Stimulated activated naive CD8-positive, alpha-beta T cell treated with anti-CD3 and anti-CD28 coated beads, Interleukin-15, Interleukin-2, amounts not matched to agents 100 ng/mL and 50 ng/mL, for 24 hours (primary cell): Measurements from ENCODE around the gene PSME2.

Experiments used
- H3K27ac Mint-ChIP-seq: one replicate; pipeline ENCODE4 v1.8.0; 2021; ENCODE audit warnings: mild to moderate bottlenecking, mixed read lengths
- H3K27me3 Mint-ChIP-seq: one replicate; pipeline ENCODE4 v1.8.0; 2021; ENCODE audit warnings: mixed read lengths
- H3K36me3 Mint-ChIP-seq: one replicate; pipeline ENCODE4 v1.8.0; 2021; ENCODE audit warnings: low read depth, mixed read lengths
- H3K4me1 Mint-ChIP-seq: one replicate; pipeline ENCODE4 v1.8.0; 2021; ENCODE audit warnings: low read depth, mixed read lengths
- H3K4me3 Mint-ChIP-seq: one replicate; pipeline ENCODE4 v1.8.0; 2021; ENCODE audit warnings: mild to moderate bottlenecking, mixed read lengths
- H3K9me3 Mint-ChIP-seq: one replicate; pipeline ENCODE4 v1.8.0; 2021; ENCODE audit warnings: mixed read lengths

The PSME2 gene

GRCh38 chr14:24150567-24150966 lies 4.2 kb upstream of the PSME2 start:
- no peaks in the 10 kb centered on the region for H3K27me3 Mint-ChIP-seq
- peaks cover 55% of the 10 kb centered on the region for H3K36me3 Mint-ChIP-seq
- H3K4me1 Mint-ChIP-seq = peaks cover 34% of the 10 kb centered on the region
- H3K4me3 Mint-ChIP-seq = no peak overlapping the region
- H3K9me3 Mint-ChIP-seq = no peaks in the 10 kb centered on the region
- H3K27ac Mint-ChIP-seq = no peak overlapping the region

GRCh38 chr14:24150061-24150460 lies 3.7 kb upstream of the PSME2 start:
- no peak overlapping the region for H3K4me3 Mint-ChIP-seq
- H3K27me3 Mint-ChIP-seq = no peaks in the 10 kb centered on the region
- H3K36me3 Mint-ChIP-seq = peaks cover 57% of the 10 kb centered on the region
- no peaks in the 10 kb centered on the region for H3K9me3 Mint-ChIP-seq
- peaks cover 39% of the 10 kb centered on the region for H3K4me1 Mint-ChIP-seq
- no peak overlapping the region for H3K27ac Mint-ChIP-seq

GRCh38 chr14:24149302-24149969 lies 3.0 kb upstream of the PSME2 start:
- peak overlapping the region; percentile 4 for H3K27ac Mint-ChIP-seq
- H3K4me1 Mint-ChIP-seq = peaks cover 45% of the 10 kb centered on the region
- no peaks in the 10 kb centered on the region for H3K9me3 Mint-ChIP-seq
- peak overlapping the region; percentile 99 for H3K4me3 Mint-ChIP-seq
- peaks cover 58% of the 10 kb centered on the region for H3K36me3 Mint-ChIP-seq
- no peaks in the 10 kb centered on the region for H3K27me3 Mint-ChIP-seq

GRCh38 chr14:24147761-24148428 lies 1.5 kb upstream of the PSME2 start:
- H3K9me3 Mint-ChIP-seq = no peaks in the 10 kb centered on the region
- H3K4me1 Mint-ChIP-seq = peaks cover 58% of the 10 kb centered on the region
- peaks cover 69% of the 10 kb centered on the region for H3K36me3 Mint-ChIP-seq
- H3K27me3 Mint-ChIP-seq = no peaks in the 10 kb centered on the region
- peak overlapping the region; percentile 99 for H3K4me3 Mint-ChIP-seq
- H3K27ac Mint-ChIP-seq = peak overlapping the region; percentile 85

- Mint-ChIP-seq H3K9me3 (no peaks in the 10 kb centered on the region), H3K4me1 (peaks cover 63% of the 10 kb centered on the region), H3K27ac (peak within 1 kb of the TSS; percentile 98), H3K36me3 (peaks cover 72% of the 10 kb centered on the region), H3K4me3 (peak within 1 kb of the TSS; percentile 99), H3K27me3 (no peaks in the 10 kb centered on the region)
Measured at GRCh38 chr14:24146978-24147760, 759 bp upstream of the PSME2 start, which contains the start of gene RNF31. TSS of gene RNF31 (plus strand) at chr14:24147498. CDS start at chr14:24147699, 201 bp downstream.

- H3K4me1 Mint-ChIP-seq = peaks cover 68% of the 10 kb centered on the region
- peaks cover 64% of the 10 kb centered on the region for H3K36me3 Mint-ChIP-seq
- no peaks in the 10 kb centered on the region for H3K27me3 Mint-ChIP-seq
- peak overlapping the region; percentile 99 for H3K4me3 Mint-ChIP-seq
- peak overlapping the region; percentile 98 for H3K27ac Mint-ChIP-seq
- no peaks in the 10 kb centered on the region for H3K9me3 Mint-ChIP-seq
Measured at GRCh38 chr14:24145690-24146452, 539 bp downstream of the PSME2 start.

GRCh38 chr14:24145219-24145618 lies 1.2 kb downstream of the PSME2 start:
- H3K27me3 Mint-ChIP-seq = no peaks in the 10 kb centered on the region
- H3K4me3 Mint-ChIP-seq = peak overlapping the region; percentile 99
- H3K27ac Mint-ChIP-seq = peak overlapping the region; percentile 98
- H3K4me1 Mint-ChIP-seq = peaks cover 61% of the 10 kb centered on the region
- H3K9me3 Mint-ChIP-seq = no peaks in the 10 kb centered on the region
- peaks cover 63% of the 10 kb centered on the region for H3K36me3 Mint-ChIP-seq

- Mint-ChIP-seq H3K9me3 (no peaks in the 10 kb centered on the region), H3K4me3 (peak overlapping the region; percentile 99), H3K4me1 (peaks cover 62% of the 10 kb centered on the region), H3K27me3 (no peaks in the 10 kb centered on the region), H3K36me3 (peaks cover 63% of the 10 kb centered on the region), H3K27ac (peak overlapping the region; percentile 98)
Measured at GRCh38 chr14:24144451-24144850, 2.0 kb downstream of the PSME2 start.

- H3K4me1 Mint-ChIP-seq = peaks cover 62% of the 10 kb centered on the region
- H3K9me3 Mint-ChIP-seq = no peaks in the 10 kb centered on the region
- peaks cover 63% of the 10 kb centered on the region for H3K36me3 Mint-ChIP-seq
- H3K27ac Mint-ChIP-seq = peak overlapping the region; percentile 62
- no peaks in the 10 kb centered on the region for H3K27me3 Mint-ChIP-seq
- peak overlapping the region; percentile 53 for H3K4me3 Mint-ChIP-seq
Measured at GRCh38 chr14:24143511-24143910, 2.9 kb downstream of the PSME2 start.

- H3K9me3 Mint-ChIP-seq = no peaks in the 10 kb centered on the region
- H3K4me3 Mint-ChIP-seq = peak within 1 kb of the TSS; percentile 98
- H3K36me3 Mint-ChIP-seq = peaks cover 81% of the 10 kb centered on the region
- H3K27ac Mint-ChIP-seq = peak within 1 kb of the TSS; percentile 92
- H3K4me1 Mint-ChIP-seq = peaks cover 77% of the 10 kb centered on the region
- H3K27me3 Mint-ChIP-seq = no peaks in the 10 kb centered on the region
Measured at GRCh38 chr14:24141097-24141880, 5.1 kb downstream of the PSME2 start, which contains the start of gene EMC9. TSS of gene EMC9 (minus strand) at chr14:24141591. CDS start at chr14:24141304, 287 bp downstream.

- peaks cover 62% of the 10 kb centered on the region for H3K36me3 Mint-ChIP-seq
- peak overlapping the region; percentile 98 for H3K4me3 Mint-ChIP-seq
- peak overlapping the region; percentile 72 for H3K27ac Mint-ChIP-seq
Measured at GRCh38 chr14:24139272-24139934, 7.0 kb downstream of the PSME2 start.

GRCh38 chr14:24138396-24139271 lies 7.8 kb downstream of the PSME2 start:
- H3K36me3 Mint-ChIP-seq = peaks cover 57% of the 10 kb centered on the region
- H3K4me1 Mint-ChIP-seq = peaks cover 62% of the 10 kb centered on the region

More at GRCh38 chr14:24139272-24139934, 7.0 kb downstream of the PSME2 start:
- Mint-ChIP-seq H3K9me3 (no peaks in the 10 kb centered on the region), H3K4me1 (peaks cover 67% of the 10 kb centered on the region), H3K27me3 (no peaks in the 10 kb centered on the region)

More at GRCh38 chr14:24138396-24139271, 7.8 kb downstream of the PSME2 start:
- Mint-ChIP-seq H3K27ac (peak overlapping the region; percentile 72), H3K4me3 (peak overlapping the region; percentile 98), H3K27me3 (no peaks in the 10 kb centered on the region), H3K9me3 (no peaks in the 10 kb centered on the region)
